Testis (tissue), 2 donors: ENCODE measurements around the gene TSTD1.

ENCODE experiments used
- CTCF ChIP-seq, 3 experiments: fragments of 450-650 bp in 2 of 3; fragments of 200-600 bp in 1 of 3; sonication (generic) in 1 of 3; IDR thresholded peaks; one replicate each; pipeline ENCODE4 v1.5.1; 2016 to 2019; ENCODE audit warnings: antibody characterized with exemption in 3 of 3, mild to moderate bottlenecking in 2 of 3, moderate library complexity in 1 of 3
- POLR2A ChIP-seq: fragments of 450-650 bp; IDR thresholded peaks from one replicate; pipeline ENCODE4 v1.6.1; 2017; ENCODE audit warnings: antibody characterized with exemption, mild to moderate bottlenecking, moderate library complexity

- TF ChIP-seq CTCF (IDR thresholded peaks at IDR 0.05) (no peak), POLR2A (no peak)
Measured at GRCh38 chr1:161008869-161009510, 29.8 kb downstream of the TSTD1 start.
